Uterus (tissue), 2 donors: ENCODE measurements around the gene DGKI.

Experiments used
- POLR2A ChIP-seq, 2 donors: fragments of 450-650 bp; IDR thresholded peaks; one replicate each; pipeline ENCODE4 v1.6.1; 2016; ENCODE audit warnings: antibody characterized with exemption in 2 of 2, mild to moderate bottlenecking in 1 of 2, moderate library complexity in 1 of 2
- TF ChIP-seq, protein P1 (sequence below), 4 experiments: fragments of 200-600 bp in 2 of 4; fragments of 450-650 bp in 2 of 4; sonication (generic) in 2 of 4; IDR thresholded peaks; one replicate each; pipeline ENCODE4 v1.5.1; 2016 to 2019; ENCODE audit warnings: antibody characterized with exemption in 4 of 4, mild to moderate bottlenecking in 2 of 4, moderate library complexity in 1 of 4

DNA sequence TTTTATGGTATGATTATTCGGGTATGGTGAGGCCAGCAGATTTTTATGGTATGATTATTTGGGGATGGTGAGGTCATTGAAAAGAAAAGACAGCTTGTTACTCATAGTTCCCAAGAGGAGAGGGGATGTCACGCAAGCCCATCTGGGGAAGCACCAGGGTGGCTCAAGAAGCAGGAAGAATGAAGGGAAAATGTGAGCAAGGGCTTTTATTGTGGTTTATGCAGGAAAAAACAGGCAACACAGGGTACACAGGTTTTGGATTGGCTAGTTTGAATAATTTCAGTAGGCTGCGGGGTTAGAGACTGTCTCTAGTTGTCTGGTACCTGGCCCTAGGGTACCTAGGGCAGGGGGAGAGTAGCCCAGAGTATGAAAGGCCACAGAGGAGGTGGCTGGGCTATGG is 26.8 kb upstream of the DGKI start:
- TF ChIP-seq, protein P1, sequence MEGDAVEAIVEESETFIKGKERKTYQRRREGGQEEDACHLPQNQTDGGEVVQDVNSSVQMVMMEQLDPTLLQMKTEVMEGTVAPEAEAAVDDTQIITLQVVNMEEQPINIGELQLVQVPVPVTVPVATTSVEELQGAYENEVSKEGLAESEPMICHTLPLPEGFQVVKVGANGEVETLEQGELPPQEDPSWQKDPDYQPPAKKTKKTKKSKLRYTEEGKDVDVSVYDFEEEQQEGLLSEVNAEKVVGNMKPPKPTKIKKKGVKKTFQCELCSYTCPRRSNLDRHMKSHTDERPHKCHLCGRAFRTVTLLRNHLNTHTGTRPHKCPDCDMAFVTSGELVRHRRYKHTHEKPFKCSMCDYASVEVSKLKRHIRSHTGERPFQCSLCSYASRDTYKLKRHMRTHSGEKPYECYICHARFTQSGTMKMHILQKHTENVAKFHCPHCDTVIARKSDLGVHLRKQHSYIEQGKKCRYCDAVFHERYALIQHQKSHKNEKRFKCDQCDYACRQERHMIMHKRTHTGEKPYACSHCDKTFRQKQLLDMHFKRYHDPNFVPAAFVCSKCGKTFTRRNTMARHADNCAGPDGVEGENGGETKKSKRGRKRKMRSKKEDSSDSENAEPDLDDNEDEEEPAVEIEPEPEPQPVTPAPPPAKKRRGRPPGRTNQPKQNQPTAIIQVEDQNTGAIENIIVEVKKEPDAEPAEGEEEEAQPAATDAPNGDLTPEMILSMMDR (IDR thresholded peaks at IDR 0.05), result no peak
- no peak for TF ChIP-seq POLR2A (IDR thresholded peaks at IDR 0.05)
